HG02973 (cell line): ENCODE results near the gene SNAPIN.

ENCODE experiments used
- ATAC-seq: cut with Tn5 transposase; IDR thresholded peaks from one replicate; pipeline ENCODE4 v1.9.1; 2021; ENCODE audit warnings: moderate library complexity; ENCODE audit not compliant: unreplicated experiment

Gene SNAPIN

GRCh38 chr1:153673511-153673910, 15.0 kb downstream of the SNAPIN start:
- no peak for ATAC-seq

- ATAC-seq: no peak
Measured at GRCh38 chr1:153677718-153678518, 19.4 kb downstream of the SNAPIN start.

GRCh38 chr1:153678519-153679336, 20.2 kb downstream of the SNAPIN start, which contains the start of gene NPR1:
TSS of gene NPR1 (plus strand) at chr1:153678688. CDS start at chr1:153679109, 421 bp downstream.
- no peak for ATAC-seq

GRCh38 chr1:153679337-153680119, 21.0 kb downstream of the SNAPIN start:
- ATAC-seq: no peak

- ATAC-seq: no peak
Measured at GRCh38 chr1:153680120-153680403, 21.6 kb downstream of the SNAPIN start.

- no peak for ATAC-seq
Measured at GRCh38 chr1:153682730-153683129, 24.2 kb downstream of the SNAPIN start.

GRCh38 chr1:153683854-153684253, 25.4 kb downstream of the SNAPIN start:
- ATAC-seq: no peak

- ATAC-seq: no peak
Measured at GRCh38 chr1:153684892-153685291, 26.4 kb downstream of the SNAPIN start.

- no peak for ATAC-seq
Measured at GRCh38 chr1:153685544-153686340, 27.2 kb downstream of the SNAPIN start.

GRCh38 chr1:153687346-153688125, 29.0 kb downstream of the SNAPIN start:
- no peak for ATAC-seq

- ATAC-seq: no peak
Measured at GRCh38 chr1:153688276-153688675, 29.8 kb downstream of the SNAPIN start.

- no peak for ATAC-seq
Measured at GRCh38 chr1:153688736-153689328, 30.3 kb downstream of the SNAPIN start.

- ATAC-seq: no peak
Measured at GRCh38 chr1:153693466-153693865, 35.0 kb downstream of the SNAPIN start.

GRCh38 chr1:153696741-153697140, 38.2 kb downstream of the SNAPIN start:
- ATAC-seq: no peak

GRCh38 chr1:153697191-153698019, 38.9 kb downstream of the SNAPIN start:
- no peak for ATAC-seq

GRCh38 chr1:153698020-153698922, 39.8 kb downstream of the SNAPIN start:
- ATAC-seq: no peak

GRCh38 chr1:153698923-153699714, 40.6 kb downstream of the SNAPIN start:
- ATAC-seq: no peak
